Peyer's patch (tissue), 4 donors: Measurements from ENCODE around the gene PDE4B.

ENCODE experiments used
- CTCF ChIP-seq, 6 experiments: fragments of 450-650 bp in 4 of 6; fragments of 200-600 bp in 2 of 6; sonication (generic) in 1 of 6; IDR thresholded peaks; one replicate each; pipeline ENCODE4 v1.5.1; 2017 to 2019; ENCODE audit warnings: antibody characterized with exemption in 6 of 6, mild to moderate bottlenecking in 3 of 6, moderate library complexity in 1 of 6
- POLR2A ChIP-seq, 2 donors: fragments of 450-650 bp; IDR thresholded peaks; one replicate each; pipeline ENCODE4 v1.5.1; 2017; ENCODE audit warnings: antibody characterized with exemption in 2 of 2, mild to moderate bottlenecking in 2 of 2, moderate library complexity in 2 of 2

GRCh38 chr1:66312271-66312990 lies 519.7 kb downstream of the PDE4B start:
- no peak for TF ChIP-seq CTCF (IDR thresholded peaks at IDR 0.05)
- no peak for TF ChIP-seq POLR2A (IDR thresholded peaks at IDR 0.05)
